ENCODE data around the gene LRRC32.

LRRC32 gene, protein sequence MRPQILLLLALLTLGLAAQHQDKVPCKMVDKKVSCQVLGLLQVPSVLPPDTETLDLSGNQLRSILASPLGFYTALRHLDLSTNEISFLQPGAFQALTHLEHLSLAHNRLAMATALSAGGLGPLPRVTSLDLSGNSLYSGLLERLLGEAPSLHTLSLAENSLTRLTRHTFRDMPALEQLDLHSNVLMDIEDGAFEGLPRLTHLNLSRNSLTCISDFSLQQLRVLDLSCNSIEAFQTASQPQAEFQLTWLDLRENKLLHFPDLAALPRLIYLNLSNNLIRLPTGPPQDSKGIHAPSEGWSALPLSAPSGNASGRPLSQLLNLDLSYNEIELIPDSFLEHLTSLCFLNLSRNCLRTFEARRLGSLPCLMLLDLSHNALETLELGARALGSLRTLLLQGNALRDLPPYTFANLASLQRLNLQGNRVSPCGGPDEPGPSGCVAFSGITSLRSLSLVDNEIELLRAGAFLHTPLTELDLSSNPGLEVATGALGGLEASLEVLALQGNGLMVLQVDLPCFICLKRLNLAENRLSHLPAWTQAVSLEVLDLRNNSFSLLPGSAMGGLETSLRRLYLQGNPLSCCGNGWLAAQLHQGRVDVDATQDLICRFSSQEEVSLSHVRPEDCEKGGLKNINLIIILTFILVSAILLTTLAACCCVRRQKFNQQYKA

DNA sequence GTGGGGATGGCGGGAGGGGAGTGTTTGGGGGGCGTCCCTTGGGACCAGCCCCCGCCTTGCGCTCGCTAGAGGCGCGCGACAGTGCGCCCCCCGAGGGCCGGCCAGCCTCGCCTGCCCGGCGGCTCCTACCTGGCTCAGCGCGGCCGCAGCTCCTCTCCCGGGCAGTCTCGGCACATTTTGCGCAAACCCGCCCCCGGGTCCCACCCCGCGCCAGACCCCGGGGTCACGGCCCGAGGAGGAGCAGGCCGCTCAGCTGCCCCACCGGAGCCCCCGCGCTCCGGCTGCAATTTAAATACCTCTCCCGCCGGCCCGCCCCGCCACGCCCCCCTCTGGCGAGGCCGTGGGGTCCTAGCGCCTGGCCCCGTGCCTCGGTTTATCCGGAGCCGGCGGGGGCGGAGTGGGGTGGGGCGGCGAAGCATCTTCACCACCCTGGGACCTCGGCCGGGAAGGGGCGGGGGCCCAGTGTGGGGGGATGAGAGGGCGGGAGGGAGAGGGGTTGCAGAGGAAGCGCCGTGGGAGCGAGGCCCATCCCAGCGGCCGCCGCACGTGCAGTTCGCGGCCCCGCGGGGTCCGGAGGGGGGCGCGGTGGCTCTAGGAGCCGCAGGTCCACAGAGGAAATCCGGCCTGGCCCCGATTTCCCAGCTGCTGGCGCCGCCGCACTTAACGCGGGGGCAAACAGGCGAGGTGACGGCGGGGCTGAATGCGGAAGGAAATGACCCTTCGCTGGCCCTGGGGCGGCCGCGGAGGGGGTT lies at the start of gene LRRC32:
Gene LRRC32, minus strand, starts transcription at position 263 of the 752 bp plus-strand sequence. CDS start 4,793 bp downstream, outside the sequence.
- DNase-seq = peak; percentile 36 to 38

- no peak for DNase-seq
Measured at GRCh38 chr11:76719686-76720085, 49.1 kb upstream of the LRRC32 start.

GRCh38 chr11:76719281-76719680 lies 48.7 kb upstream of the LRRC32 start:
- DNase-seq = no peak

- DNase-seq = no peak
Measured at GRCh38 chr11:76717816-76718215, 47.3 kb upstream of the LRRC32 start.

DNA sequence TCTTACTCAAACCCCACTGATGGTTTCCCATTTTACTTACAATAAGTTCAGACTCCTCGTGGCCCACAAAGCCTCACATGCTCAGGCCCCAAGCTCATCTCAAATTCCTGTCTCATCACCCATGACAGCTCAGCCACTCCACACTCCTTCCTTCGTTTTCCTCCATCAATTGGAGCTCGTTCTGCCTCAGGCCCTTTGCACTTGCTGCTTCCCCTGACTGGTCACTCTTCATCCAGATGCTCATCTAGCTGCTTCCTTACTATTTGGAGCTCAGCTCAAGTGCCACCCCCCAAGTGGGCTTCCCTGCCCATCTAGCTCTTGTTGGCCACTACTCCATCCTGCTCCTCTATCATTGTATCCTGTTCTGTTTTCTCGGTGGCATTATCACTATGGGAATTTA lies 46.8 kb upstream of the LRRC32 start:
- no peak for DNase-seq

DNA sequence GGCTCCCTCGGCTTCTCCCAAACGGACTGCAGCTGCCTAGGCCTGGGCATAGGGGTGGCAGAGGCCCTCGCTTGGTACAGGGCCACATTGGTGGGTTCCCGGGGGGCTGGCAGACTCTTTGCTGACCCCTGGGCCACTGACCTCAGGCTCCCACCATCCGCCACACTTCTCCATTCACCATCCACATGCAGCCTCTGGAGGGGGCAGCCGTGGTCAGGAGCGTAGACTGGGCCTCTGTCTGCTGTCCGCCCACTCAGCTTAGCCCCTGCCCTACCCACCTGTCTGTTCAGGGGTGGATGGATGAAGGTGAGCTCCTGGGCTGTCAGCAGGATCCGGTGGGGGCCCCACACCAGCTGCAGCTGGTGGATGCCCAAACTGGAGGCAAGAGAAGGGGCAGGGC lies 45.7 kb upstream of the LRRC32 start:
- no peak for DNase-seq

GRCh38 chr11:76714493-76714892 lies 43.9 kb upstream of the LRRC32 start:
- no peak for DNase-seq

DNA sequence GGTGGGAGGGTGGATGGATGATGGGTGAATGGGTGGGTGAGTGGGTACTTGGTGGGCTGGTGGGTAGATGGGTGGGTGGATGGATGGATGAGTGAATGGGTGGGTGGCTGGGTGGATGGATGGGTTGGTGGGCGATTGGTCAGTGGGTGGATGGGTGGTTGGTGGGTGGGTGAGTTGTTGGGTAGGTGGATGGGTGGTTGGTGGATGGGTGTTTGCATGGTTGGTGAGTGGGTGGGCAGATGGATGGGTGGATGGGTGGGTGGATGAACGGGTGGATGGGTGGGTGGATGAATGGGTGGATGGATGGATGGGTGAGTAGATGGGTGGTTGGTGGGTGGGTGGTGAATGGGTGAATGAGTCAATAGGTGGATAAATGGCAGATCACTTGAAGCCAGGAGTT lies 43.0 kb upstream of the LRRC32 start:
- no peak for DNase-seq

DNA sequence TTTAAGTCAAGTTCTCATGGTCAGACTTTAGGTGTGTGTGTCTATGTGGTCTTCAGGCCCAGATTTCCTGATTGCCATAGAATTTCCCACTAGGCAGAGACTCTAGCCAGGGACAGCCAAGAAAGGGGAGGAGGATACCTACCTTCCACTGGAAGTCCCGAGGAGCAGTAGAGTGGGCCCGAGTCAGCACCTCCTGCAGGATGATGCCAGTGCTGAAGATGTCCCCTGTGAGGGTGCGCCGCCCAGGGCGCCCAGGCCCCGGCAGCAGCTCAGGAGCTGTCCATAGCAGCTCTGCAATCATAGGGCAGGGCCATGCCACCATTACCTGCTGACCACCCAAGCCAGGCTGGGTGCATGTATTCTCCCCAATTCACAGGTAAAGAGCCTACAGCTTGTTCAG lies 41.6 kb upstream of the LRRC32 start:
- no peak for DNase-seq

- DNase-seq = no peak
Measured at GRCh38 chr11:76709756-76710155, 39.2 kb upstream of the LRRC32 start.

GRCh38 chr11:76708972-76709660 lies 38.6 kb upstream of the LRRC32 start:
- DNase-seq = no peak

- no peak for DNase-seq
Measured at GRCh38 chr11:76707293-76707825, 36.8 kb upstream of the LRRC32 start.

- no peak for DNase-seq
Measured at GRCh38 chr11:76706667-76707066, 36.1 kb upstream of the LRRC32 start.

- DNase-seq = no peak
Measured at GRCh38 chr11:76705826-76706225, 35.3 kb upstream of the LRRC32 start.

GRCh38 chr11:76704171-76704948 lies 33.8 kb upstream of the LRRC32 start:
- no peak for DNase-seq

GRCh38 chr11:76703707-76704106 lies 33.2 kb upstream of the LRRC32 start:
- DNase-seq = no peak

GRCh38 chr11:76702336-76703128 lies 32.0 kb upstream of the LRRC32 start:
- DNase-seq = no peak

DNA sequence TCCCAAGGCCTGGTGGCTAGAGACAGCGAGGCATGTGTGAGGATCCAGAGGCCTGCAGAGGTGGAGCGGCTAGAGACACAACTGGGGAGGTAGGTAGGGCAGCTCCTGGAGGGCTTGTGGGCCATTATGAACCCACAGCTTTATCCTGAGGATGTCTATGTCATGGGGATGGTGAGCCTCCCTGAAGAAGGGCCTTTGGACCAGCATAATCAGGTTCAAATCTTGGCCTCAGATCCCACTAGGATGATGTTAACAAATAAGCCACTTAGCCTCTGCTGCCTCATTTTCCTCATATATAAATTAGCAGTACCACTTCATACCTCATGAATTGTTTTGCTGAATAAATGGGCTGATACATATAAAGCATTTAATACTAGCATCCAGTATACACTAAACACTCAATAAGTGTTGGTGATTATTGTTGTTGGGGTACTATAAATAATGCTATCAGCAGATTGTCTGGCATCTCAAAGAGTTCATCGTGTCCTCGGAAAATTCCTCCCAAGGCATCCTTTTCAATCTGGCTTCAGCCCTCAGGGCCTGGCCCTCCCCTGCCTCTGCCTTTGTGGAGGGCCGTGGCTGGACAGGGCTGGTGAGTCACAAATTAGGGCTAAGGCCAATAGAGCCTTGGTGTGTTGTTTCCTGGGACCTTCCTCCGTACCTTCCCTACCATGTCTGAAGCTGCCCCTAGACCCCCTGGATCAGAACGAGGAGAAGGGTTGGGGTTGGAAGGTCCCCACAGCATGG lies 30.9 kb upstream of the LRRC32 start:
- DNase-seq = no peak

DNA sequence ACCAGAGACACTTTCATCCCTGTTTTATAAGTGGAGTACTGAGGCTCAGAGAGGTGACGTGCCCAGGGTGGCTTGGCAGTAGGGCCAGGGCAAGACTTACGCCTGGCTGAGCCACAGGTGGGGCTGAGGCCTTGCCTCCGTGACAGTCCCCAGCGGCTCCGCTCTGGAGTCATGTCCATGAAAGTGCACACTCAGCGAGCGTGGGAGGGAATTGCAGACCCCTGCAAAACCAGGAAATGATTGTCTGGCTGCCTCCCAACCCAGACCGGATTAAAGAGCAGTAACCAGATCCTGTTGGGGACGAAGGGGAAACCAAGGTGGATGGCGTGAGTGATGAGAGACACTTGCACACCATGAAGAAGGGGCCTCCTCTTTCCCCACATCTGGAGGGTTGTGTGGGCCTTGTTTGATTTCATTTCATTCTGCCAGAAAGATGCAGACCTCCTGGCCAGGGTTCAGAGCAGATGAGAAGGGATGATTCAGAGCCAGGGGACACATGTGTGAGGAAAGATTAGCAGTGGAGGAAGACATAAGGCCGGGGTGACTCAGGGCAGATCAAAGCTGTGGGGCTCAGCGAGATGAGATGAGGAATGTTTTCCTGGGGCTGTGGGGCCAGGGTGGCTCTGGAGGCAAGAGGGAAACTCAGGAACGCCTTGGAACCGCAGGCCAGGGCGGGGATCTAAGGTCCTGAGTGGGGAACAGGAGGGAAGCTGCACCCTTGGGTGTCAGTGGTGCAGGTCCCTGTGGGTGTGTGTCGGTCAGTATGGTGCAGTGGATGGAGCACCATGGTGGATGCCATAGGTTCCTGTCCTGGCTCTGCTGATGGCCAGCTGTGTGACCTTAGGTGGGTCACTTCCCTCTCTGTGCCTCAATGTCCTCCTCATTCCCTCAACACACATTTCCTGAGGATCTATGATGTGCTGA lies 29.9 kb upstream of the LRRC32 start:
- no peak for DNase-seq
